GM11168 (cell line): ENCODE data around the gene TPK1.
"Not testable (repeated sequence)": the region's sequence is repeated elsewhere in the genome, so short reads cannot be mapped to it uniquely, and the experiment has no call there.

ENCODE experiments used
- in situ Hi-C: fragments of 300-500 bp; cut with MboI; formaldehyde crosslinking; loops from one replicate; pipeline ENCODE4 v1.12.0; 2022; ENCODE audit warnings: low sequenced_read_pairs; ENCODE audit not compliant: unreplicated experiment

The TPK1 gene

DNA sequence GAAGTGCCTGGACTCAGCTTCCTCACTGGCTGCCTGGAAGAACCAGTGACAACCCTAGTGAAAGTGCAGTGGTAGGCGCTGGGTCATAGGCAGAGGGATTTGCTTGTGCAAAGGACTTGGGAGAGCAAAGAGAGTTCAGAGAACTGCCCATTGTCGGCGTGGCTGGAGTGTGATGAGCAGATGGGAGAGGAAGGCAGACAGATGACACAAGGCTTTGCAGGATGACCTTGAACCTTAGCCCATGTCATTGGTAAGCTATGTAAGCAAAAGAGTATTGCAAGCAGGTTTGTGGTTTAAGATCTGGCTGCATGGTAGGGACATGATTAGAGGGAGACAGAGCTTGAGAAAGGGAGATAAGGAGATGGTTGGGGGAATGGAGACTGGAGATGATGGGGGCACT is 397.1 kb downstream of the TPK1 start:
- in situ Hi-C loops, result no loop called here

DNA sequence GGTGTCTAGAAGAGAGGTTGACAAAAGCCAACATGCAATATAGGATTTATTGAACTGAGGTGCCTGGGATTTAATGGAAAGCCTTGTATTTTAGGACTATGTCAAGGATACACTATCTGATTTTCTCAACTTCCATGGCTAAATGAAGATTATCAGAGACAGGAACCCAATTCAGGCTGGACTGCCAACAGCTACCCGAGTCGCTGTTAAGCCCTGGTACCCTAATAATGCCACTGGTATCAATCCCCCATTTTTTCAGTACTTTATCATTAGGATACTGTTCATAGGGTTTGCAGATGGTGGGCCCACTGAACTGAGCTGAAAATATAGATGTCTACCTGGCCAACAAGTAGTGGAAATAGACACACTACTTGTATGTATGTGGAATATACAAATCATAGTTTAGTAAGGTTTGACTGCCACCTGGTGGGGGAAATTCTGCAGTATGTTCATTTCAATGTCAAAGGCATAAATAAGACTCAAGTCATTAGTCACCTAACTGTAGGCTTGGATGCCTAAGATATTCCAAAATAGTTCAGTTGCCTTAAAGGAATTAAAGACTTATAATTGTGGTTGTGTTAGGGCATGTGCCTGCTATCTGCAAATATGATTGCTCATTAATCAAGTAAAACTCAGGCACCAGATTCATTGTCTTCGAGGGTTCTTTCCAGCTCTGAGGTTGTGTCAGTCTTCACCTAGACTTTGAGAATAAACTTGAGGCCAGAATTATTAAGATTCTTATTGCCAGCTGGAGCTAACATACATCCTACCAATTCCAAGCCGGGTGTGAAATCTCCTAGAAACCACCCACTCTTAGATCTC is 398.3 kb downstream of the TPK1 start:
- in situ Hi-C loops, result no loop called here

DNA sequence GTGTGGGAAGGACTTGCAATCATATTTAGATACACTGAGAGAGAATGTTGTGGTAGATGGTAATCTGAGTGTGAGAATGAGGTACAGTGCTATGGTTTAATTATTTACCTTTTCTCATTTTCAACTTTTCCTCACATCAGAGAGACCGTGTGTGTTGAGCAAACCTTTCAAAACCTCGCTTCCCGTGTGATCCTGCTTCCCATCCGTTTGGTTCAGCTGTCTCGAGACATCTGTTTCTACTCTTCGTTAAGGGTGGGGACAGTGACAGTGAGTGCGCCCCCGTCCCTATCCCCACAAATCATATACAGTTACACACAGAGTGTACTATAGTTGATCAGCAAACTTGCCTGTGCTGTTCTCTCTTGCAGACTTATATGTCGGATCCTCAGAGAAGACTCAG is 399.4 kb downstream of the TPK1 start:
- in situ Hi-C loops, result no loop called here

DNA sequence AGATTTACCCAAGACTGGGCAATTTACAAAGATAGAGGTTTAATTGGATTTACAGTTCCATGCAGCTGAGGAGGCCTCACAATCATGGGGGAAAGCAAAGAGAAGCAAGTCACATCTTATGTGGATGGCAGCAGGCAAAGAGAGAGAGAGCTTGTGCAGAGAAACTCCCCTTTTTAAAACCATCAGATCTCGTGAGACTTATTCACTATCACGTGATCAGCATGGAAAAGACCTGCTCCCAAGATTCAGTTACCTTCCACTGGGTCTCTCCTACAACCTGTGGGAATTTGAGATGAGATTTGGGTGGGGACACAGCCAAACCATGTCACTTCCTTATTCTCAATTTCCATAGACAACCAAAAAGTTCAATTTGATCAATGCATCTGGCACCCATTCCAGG is 407.4 kb downstream of the TPK1 start:
- in situ Hi-C loops, result no loop called here

DNA sequence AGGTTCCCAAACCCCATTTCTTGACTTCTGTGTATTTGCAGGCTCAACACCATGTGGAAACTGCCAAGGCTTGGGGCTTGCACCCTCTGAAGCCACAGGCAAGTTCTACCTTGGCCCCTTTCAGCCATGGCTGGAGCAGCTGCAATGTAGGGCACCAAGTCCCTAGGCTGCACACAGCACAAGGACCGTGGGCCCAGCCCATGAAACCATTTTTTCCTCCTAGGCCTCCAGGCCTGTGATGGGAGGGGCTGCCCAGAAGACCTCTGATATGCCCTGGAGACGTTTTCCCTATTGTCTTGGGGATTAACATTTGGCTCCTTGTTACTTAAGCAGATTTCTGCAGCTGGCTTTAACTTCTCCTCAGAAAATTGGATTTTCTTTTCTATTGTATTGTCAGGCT is 408.3 kb downstream of the TPK1 start:
- in situ Hi-C loops, result not testable (repeated sequence)

DNA sequence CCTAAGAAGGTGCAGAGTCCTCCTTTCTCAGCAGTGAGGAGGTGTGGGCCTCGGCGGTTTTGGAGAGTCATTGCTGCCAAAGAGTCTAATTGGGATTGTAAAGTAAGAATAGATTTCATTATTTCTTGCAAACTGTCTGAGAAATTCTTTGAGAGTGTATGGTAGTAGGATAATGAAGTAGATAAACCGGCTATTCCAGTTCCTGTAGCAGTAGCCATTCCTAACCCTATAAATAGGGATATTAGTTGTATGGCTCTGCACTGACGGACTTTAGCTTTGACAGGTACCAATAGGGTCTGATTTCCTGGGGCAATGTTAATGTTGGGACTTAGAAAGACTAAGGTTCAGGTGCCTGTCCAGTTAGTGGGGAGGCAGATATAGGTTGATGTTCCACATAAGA is 416.9 kb downstream of the TPK1 start:
- in situ Hi-C loops, result not testable (repeated sequence)

DNA sequence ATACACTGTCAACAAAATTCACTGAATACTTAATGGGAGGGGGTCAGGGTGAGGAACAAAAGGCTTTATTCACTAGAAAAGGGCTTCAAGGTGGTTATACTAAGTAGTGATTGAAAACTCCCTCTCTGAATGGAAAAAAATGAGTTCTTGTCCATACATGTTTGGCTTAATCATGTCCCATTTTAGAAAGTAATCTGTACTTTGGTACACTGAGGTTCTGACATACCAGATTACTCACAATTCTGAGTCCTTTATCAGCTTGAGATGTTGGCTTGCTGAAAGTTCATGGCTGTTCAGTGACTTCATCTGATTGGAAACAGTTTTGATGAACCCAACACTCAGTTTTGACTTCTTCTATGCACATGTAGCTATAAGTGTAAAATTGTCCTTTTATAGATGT is 419.5 kb downstream of the TPK1 start:
- in situ Hi-C loops, result no loop called here

DNA sequence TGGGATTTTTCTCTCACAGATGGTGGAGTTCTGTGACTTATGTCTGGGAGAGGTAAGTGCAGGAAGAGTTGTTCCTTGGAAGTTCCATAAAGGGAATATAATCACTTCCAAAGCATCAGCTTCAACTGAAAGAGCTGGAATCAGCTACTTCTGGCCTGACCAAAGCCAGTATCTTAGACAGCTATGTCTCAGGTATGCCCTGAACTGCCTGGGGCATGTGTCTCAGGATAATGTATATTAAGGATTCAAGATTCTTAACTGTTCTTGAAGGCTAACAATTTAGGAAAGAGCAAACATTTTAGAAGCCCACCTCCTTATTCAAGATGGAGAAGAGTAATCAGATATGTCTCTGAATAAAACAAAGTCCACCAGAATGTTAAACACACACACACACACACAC is 420.0 kb downstream of the TPK1 start:
- in situ Hi-C loops, result no loop called here

DNA sequence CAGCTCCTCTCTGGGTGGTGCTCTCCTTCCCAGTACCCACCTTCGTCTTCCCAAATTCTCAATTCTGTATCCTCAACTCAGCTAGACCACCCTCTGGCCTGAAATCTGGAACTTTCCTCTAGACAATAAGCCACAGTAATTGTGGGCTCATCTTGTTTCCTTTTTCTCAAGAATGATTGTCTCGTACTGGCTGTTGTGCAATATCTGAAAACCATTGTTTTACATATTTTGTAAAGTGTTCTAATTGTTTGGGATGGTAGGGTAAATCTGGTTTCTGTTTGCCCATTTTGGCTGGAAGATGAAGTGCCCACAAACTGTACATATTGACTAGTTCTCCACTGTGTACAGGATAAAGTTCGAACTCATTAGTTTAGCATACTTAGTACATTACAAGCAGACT is 421.0 kb downstream of the TPK1 start:
- in situ Hi-C loops, result no loop called here

DNA sequence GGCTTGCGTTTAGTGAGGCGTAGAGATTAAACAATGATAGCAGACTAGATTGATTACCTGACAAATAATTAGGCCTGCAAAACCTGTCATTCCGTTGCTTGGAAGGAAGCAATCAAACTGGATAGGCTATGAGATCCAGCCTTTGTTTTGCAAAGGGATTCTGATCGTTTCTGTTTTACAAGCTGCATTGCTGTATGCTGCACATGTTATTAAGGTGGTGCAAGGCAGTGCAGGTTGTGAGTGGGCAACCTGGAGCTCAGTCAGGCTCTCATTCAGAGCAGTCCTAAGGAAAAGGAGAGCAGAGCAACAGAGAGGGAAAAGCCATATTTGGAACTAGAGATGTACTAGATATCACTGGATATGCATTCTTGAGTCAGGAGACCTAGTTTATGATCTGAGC is 425.4 kb downstream of the TPK1 start:
- in situ Hi-C loops, result no loop called here

DNA sequence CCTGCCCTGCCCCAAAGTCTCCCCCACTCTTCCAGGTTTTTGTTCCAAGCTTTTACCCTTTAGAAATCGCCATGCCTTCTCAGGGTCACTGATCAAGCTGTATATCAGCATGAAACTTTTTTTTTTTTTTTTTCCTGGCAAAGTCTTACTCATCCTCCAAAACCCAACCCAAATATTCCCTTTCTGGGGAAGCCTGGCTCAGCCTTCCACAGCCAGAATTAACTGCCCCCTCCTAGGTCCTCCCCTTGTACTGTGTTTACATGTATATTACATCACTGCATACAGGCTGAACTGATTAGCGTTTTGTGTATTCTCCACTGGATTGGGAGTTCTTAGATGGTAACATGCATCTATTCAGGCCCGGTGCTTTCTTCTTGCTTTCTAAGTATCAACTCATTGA is 427.7 kb downstream of the TPK1 start:
- in situ Hi-C loops, result no loop called here

DNA sequence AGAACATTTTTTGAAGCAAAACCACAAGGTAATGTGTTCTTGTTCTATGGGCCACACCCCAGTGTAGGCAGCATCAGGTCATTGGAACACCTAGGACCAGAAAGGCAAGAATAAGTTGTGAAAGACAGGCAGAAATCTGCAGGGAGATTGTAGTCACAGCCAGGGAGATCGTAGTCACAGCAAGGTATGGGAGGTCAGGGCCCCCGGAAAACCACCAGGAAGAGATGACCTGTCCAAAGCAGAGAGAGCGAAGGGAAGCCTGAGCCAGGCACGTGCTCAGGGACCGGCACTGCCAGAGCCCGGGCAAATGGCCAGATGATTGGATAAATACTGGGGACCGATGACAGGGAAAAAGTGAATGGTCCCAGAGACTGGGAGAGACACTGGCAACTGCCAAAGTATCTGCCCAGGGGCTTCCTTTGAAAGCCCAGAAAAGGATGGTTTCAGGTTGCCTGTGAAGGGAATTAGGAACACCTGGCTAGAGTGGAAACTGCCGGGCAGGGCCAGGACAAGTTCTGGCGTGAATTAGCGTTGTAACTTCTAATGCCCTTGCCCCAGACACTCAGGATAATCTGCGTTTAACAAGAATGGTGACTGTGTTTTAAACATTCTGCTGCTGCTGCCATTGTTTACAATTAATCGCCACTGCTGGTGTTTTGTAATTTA is 428.5 kb downstream of the TPK1 start:
- in situ Hi-C loops, result no loop called here

DNA sequence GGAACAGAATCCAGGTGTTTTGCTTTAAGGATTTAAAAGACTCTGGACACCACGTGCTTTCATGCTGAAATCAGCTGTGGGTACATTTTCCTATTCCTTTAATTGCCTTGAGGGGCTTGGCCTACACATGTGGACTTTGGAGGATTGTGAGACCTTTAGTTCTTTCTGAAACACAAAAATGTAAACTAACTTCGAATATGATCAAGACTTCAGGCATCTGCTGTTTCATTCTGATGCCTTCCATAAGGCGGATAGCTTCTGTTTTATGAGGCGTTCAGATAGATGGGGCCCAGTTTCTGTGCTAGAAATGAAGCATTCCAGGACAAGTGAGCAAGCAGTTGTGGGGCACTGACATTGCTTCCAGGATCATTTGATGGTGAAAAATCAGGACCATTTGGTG is 430.9 kb downstream of the TPK1 start:
- in situ Hi-C loops, result no loop called here

DNA sequence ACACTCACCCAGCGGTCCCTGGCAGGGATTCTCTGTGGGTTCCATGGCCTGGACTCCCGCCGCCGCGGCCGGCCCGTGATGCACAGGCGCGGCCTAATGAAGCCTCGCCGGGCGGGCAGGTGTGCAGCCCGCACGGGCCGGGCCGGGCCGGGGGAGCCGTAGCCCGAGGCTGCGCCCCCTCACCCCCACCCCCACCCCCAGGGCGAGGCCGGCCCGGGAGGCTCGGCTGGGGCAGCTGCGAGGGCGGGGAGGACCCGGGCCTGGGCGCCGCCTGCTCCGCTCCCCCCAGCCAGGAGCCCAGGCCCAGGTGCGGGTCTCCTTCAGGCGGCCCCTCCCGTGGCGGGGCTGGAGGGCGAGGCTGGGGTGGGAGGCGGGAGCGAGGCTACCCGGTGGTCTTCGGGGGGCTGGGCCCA is 432.2 kb downstream of the TPK1 start, which contains the start of gene NOBOX:
TSS of gene NOBOX (minus strand) at position 45 of the 413 bp plus-strand sequence.
- in situ Hi-C loops, result no loop called here

DNA sequence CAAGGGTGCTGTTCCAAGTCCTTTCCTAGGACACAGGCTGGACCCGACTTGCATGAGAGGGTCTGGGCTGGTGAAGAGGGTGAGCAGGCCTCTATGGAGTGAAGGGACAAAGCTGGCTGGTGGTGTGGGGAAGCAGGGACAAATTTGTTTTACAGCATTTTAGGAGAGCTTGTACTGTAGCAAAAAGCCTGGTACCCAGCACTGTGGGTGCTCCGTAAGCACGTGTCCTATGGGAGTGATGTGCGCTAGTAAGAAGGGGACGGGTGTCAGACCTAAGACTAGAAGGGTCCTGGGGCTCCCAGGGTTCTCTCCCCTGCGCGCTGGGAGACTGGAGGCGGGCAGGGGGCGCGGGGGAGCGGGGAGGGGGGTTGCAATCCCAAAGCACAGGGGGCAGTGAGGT is 432.8 kb downstream of the TPK1 start:
- in situ Hi-C loops, result no loop called here
